OCI-LY3 (cell line): ENCODE measurements around the gene IFRD2.
"Not testable (repeated sequence)": the region's sequence is repeated elsewhere in the genome, so short reads cannot be mapped to it uniquely, and the experiment has no call there.

Experiments used
- H2AFZ ChIP-seq: fragments of 200-600, 300-600 bp; shearing (Covaris generic); 2 replicates; pipeline ENCODE4 v1.6.0; 2014; ENCODE audit warnings: antibody characterized with exemption, low read depth, low read length
- H3K27ac ChIP-seq: fragments of 200-600, 300-600 bp; sonication (generic); 2 replicates; pipeline ENCODE4 v1.5.1; 2014; ENCODE audit warnings: mild to moderate bottlenecking, low read length, moderate library complexity, mixed read lengths
- H3K27me3 ChIP-seq: fragments of 200-600, 300-600 bp; sonication (generic); 2 replicates; pipeline ENCODE4 v1.6.1; 2014; ENCODE audit warnings: low read depth, low read length, mixed read lengths
- H3K36me3 ChIP-seq: fragments of 200-600, 300-600 bp; sonication (generic); replicated peaks from 2 replicates; pipeline ENCODE3; 2014; ENCODE audit warnings: low read depth, low read length, mixed read lengths
- H3K4me1 ChIP-seq: fragments of 300-600, 200-600 bp; sonication (generic); 2 replicates; pipeline ENCODE4 v1.6.1; 2014; ENCODE audit warnings: low read length, mixed read lengths
- H3K4me2 ChIP-seq: fragments of 200-600, 300-600 bp; sonication (generic); 2 replicates; pipeline ENCODE4 v1.6.1; 2014; ENCODE audit warnings: low read length, mixed read lengths
- H3K4me3 ChIP-seq: fragments of 300-600, 200-600 bp; sonication (generic); 2 replicates; pipeline ENCODE4 v1.5.1; 2014; ENCODE audit warnings: antibody characterized with exemption, mild to moderate bottlenecking, low read length, moderate library complexity
- H3K79me2 ChIP-seq: fragments of 300-600, 200-600 bp; shearing (Covaris generic); 2 replicates; pipeline ENCODE4 v1.6.1; 2014; ENCODE audit warnings: mild to moderate bottlenecking, low read length, mixed read lengths
- H3K9ac ChIP-seq: fragments of 300-600, 200-600 bp; shearing (Covaris generic); 2 replicates; pipeline ENCODE4 v1.6.0; 2014; ENCODE audit warnings: mild to moderate bottlenecking, low read length, moderate library complexity
- H3K9me3 ChIP-seq: fragments of 200-600, 300-600 bp; shearing (Covaris generic); 2 replicates; pipeline ENCODE4 v1.6.1; 2014; ENCODE audit warnings: low read length, mixed read lengths; ENCODE audit not compliant: insufficient read depth
- H4K20me1 ChIP-seq: fragments of 200-600, 300-600 bp; sonication (generic); 2 replicates; pipeline ENCODE4 v1.6.1; 2016; ENCODE audit warnings: low read length, mixed read lengths; ENCODE audit not compliant: insufficient read depth
- CTCF ChIP-seq: fragments of 200-600, 300-600 bp; sonication (generic); IDR thresholded peaks from 2 replicates; pipeline ENCODE4 v1.5.1; 2014; ENCODE audit warnings: antibody characterized with exemption, low read length, low read depth
- EZH2phosphoT487 ChIP-seq: fragments of 200-600 bp; shearing (Covaris generic); IDR thresholded peaks from 2 replicates; pipeline ENCODE4 v1.6.1; 2018; ENCODE audit warnings: antibody characterized with exemption, mixed run types, low read depth

The IFRD2 gene

GRCh38 chr3:50314342-50314741, 22.1 kb upstream of the IFRD2 start:
- Histone ChIP-seq H3K9ac (no peak overlapping the region), H3K36me3 (peaks cover 23% of the 10 kb centered on the region), H3K4me1 (peaks cover 9% of the 10 kb centered on the region; the same call in 1 of the 2 replicates), H3K27me3 (no peaks in the 10 kb centered on the region), H3K4me3 (no peak overlapping the region), H3K9me3 (peaks cover 5% of the 10 kb centered on the region), H3K27ac (no peak overlapping the region), H3K4me2 (no peak overlapping the region), H4K20me1 (no peaks in the 10 kb centered on the region), H2AFZ (no peak overlapping the region), H3K79me2 (peaks cover 3% of the 10 kb centered on the region; the same call in 1 of the 2 replicates)
- no peak for TF ChIP-seq CTCF
- TF ChIP-seq EZH2phosphoT487 = no peak

GRCh38 chr3:50312041-50312440, 19.8 kb upstream of the IFRD2 start:
- H3K9me3 ChIP-seq, H2AFZ ChIP-seq, H3K4me3 ChIP-seq, H3K4me1 ChIP-seq, H3K27ac ChIP-seq, H3K27me3 ChIP-seq, H3K9ac ChIP-seq, H3K79me2 ChIP-seq, H4K20me1 ChIP-seq, H3K4me2 ChIP-seq: not testable (repeated sequence)
- H3K36me3 ChIP-seq = peaks cover 11% of the 10 kb centered on the region

- Histone ChIP-seq H3K79me2 (no peaks in the 10 kb centered on the region), H3K4me1 (peaks cover 8% of the 10 kb centered on the region; the same call in 1 of the 2 replicates)
- TF ChIP-seq EZH2phosphoT487 (no peak), CTCF (no peak)
Observed at GRCh38 chr3:50304601-50305000, 12.4 kb upstream of the IFRD2 start.

GRCh38 chr3:50303013-50303815, 11.0 kb upstream of the IFRD2 start, which contains the start of gene HYAL1:
HYAL1 (minus strand) TSS chr3:50303574; CDS start chr3:50302956, 618 bp downstream.
- 0 out of 2 replicates have a peak, but pooled peaks cover 3% of the 10 kb centered on the region for H3K79me2 ChIP-seq
- TF ChIP-seq CTCF (no peak), EZH2phosphoT487 (no peak)
- peaks cover 12% of the 10 kb centered on the region for H3K4me1 ChIP-seq
- H3K27me3 ChIP-seq = no peaks in the 10 kb centered on the region
- no peak within 1 kb of the TSS for H2AFZ ChIP-seq
- no peaks in the 10 kb centered on the region for H4K20me1 ChIP-seq
- peaks cover 3% of the 10 kb centered on the region; the same call in 1 of the 2 replicates for H3K9me3 ChIP-seq
- no peak within 1 kb of the TSS for H3K27ac ChIP-seq
- H3K36me3 ChIP-seq = no peaks in the 10 kb centered on the region
- H3K9ac ChIP-seq = no peak within 1 kb of the TSS
- H3K4me3 ChIP-seq = no peak within 1 kb of the TSS
- no peak within 1 kb of the TSS for H3K4me2 ChIP-seq

More at GRCh38 chr3:50304601-50305000, 12.4 kb upstream of the IFRD2 start:
- Histone ChIP-seq H3K27ac (no peak overlapping the region), H3K4me3 (no peak overlapping the region), H3K4me2 (no peak overlapping the region), H3K36me3 (peaks cover 3% of the 10 kb centered on the region), H3K27me3 (no peaks in the 10 kb centered on the region), H3K9ac (no peak overlapping the region), H3K9me3 (peaks cover 7% of the 10 kb centered on the region), H2AFZ (no peak overlapping the region), H4K20me1 (no peaks in the 10 kb centered on the region)
